ENCODE results near the gene BTBD7. TPM values are rescaled to one million over a fixed set of nuclear protein-coding genes. Genes with fewer than 3 reads are reported as not detected.

Gene BTBD7
- polyA plus RNA-seq, 1 experiment: 24.4 TPM

DNA sequence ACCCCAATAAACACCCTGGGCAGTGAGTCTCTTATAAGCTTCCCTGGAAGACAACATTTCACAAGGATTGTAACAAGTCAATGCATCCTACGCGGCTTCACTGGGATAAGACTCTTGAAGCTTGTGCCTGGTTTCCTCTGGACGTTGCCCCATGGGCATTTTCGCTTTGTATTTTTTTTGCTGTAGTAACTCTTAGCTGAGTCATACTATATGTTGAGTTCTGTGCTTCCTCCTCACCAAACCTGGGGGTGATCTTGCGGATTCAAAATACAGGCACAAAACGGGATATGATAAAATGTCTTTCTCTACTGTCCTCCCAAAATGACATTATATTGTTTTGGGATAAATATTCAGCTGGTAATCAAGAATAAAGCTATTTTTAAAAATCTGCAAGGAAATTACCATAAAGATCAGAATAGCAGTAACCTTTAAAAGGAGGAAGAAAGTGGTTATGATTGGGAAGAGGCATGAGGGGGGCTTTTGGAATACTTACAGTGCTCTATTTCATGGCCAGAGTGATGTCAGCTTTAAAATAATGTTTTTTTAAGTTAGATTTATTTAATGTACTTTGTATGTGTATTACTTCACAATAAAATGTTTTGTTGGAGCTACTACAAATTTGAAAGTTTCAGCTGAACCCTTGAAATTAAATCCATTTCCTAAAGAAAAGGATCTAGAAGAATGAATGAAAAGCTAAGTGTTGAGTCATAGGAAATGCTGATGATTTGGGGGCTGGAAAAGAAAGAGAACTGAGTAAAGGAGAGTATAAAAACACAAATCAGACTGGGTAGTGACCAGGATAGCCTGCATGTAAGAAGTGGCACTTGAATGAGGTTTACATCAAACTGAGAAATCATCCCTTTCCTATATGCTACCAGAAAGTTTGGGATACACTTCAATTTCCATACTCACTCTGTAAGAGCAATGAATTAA lies 14.7 kb downstream of the BTBD7 start:
- no peaks in the 10 kb centered on the region for H3K27me3 ChIP-seq (ENCODE audit: control insufficient read depth, insufficient read depth, low read length)
- no peak overlapping the region for H3K4me3 ChIP-seq (ENCODE audit: low read depth, low read length)
- peak overlapping the region; percentile 25 for H3K27ac ChIP-seq (ENCODE audit: low read depth, low read length)
- DNase-seq (ENCODE audit: low read depth, low spot score): no peak
- ChIA-PET CTCF (interaction anchor here (1.2 kb wide), 1 partner anchor 205 kb away, joined by 3 read pairs; no protein-coding TSS in a partner anchor), POLR2A (no interaction called here)
- H3K9me3 ChIP-seq (ENCODE audit: control insufficient read depth, insufficient read depth, low read length): no peaks in the 10 kb centered on the region
- TF ChIP-seq CTCF (IDR thresholded peaks at IDR 0.05; ENCODE audit: low read depth, low read length): no peak

DNA sequence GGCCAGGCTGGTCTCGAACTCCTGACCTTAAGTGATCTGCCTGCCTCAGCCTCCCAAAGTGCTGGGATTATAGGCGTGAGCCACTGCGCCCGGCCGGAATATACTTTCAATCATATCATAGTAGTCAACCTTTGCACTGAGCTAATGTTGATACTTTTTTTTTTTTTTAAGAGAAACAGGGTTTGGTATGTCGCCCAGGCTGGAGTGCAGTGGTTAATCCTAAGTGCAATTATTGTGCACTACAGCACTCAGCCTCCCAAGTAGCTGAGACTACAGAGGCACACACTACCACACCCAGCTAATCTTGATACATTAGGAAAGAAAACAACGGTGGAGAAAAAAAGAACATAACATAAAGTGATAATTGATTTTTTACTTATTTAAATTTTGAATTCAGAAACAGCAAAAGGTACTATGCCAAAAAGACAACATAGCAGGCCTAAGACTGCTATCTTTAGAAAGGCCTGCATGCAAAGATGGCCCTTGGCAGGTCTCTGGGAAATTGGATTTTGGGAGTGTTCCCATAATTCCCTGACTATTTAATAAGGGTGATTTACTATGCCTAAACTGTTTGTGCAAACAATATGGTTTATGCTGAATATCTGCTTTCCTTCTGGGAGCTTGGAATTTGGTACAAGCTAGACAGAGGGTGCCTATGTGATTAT lies 15.5 kb downstream of the BTBD7 start:
- no peak for TF ChIP-seq CTCF (IDR thresholded peaks at IDR 0.05; ENCODE audit: low read depth, low read length)
- H3K27ac ChIP-seq (ENCODE audit: low read depth, low read length): peak overlapping the region; percentile 25
- no peak overlapping the region for H3K4me3 ChIP-seq (ENCODE audit: low read depth, low read length)
- H3K9me3 ChIP-seq (ENCODE audit: control insufficient read depth, insufficient read depth, low read length): no peaks in the 10 kb centered on the region
- H3K27me3 ChIP-seq (ENCODE audit: control insufficient read depth, insufficient read depth, low read length): no peaks in the 10 kb centered on the region
- POLR2A ChIA-PET: no interaction called here
- CTCF ChIA-PET: interaction anchor here (1.2 kb wide), 1 partner anchor 204 kb away, joined by 3 read pairs; no protein-coding TSS in a partner anchor
- no peak for DNase-seq (ENCODE audit: low read depth, low spot score)

- POLR2A ChIA-PET: no interaction called here
- no peak for TF ChIP-seq CTCF (IDR thresholded peaks at IDR 0.05; ENCODE audit: low read depth, low read length)
- no peak overlapping the region for H3K27ac ChIP-seq (ENCODE audit: low read depth, low read length)
- no peaks in the 10 kb centered on the region for H3K27me3 ChIP-seq (ENCODE audit: control insufficient read depth, insufficient read depth, low read length)
- H3K9me3 ChIP-seq (ENCODE audit: control insufficient read depth, insufficient read depth, low read length): no peaks in the 10 kb centered on the region
- no peak for DNase-seq (ENCODE audit: low read depth, low spot score)
- CTCF ChIA-PET: no interaction called here
- no peak overlapping the region for H3K4me3 ChIP-seq (ENCODE audit: low read depth, low read length)
These were observed 16.1 kb downstream of the BTBD7 start for GRCh38 chr14:93316716-93317115.

DNA sequence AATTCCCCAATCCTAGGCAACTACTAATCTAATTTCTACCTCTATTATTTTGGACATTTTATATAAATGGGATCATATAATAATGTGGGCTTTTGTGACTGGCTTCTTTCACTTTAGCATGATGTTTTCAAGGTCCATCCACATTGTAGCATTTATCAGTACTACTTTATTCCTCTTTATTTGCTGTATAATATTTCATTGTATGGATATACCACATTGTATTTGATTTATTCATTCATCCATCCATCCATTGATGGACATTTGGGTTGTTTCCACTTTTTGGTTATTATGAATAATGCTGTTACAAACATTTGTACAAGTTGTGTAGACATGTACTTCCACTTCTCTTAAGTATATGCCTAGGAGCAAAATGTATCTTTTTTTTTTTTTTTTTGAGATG lies 17.3 kb downstream of the BTBD7 start:
- Histone ChIP-seq H3K4me3 (ENCODE audit: low read depth, low read length) (no peak overlapping the region), H3K27me3 (ENCODE audit: control insufficient read depth, insufficient read depth, low read length) (no peaks in the 10 kb centered on the region), H3K27ac (ENCODE audit: low read depth, low read length) (no peak overlapping the region), H3K9me3 (ENCODE audit: control insufficient read depth, insufficient read depth, low read length) (no peaks in the 10 kb centered on the region)
- no peak for TF ChIP-seq CTCF (IDR thresholded peaks at IDR 0.05; ENCODE audit: low read depth, low read length)
- ChIA-PET CTCF (interaction anchor here (0.7 kb wide), 1 partner anchor 11 kb away, joined by 5 read pairs; no protein-coding TSS in a partner anchor), POLR2A (no interaction called here)
- DNase-seq (ENCODE audit: low read depth, low spot score): no peak

GRCh38 chr14:93311082-93311481 lies 21.8 kb downstream of the BTBD7 start:
- Histone ChIP-seq H3K4me3 (ENCODE audit: low read depth, low read length) (no peak overlapping the region), H3K9me3 (ENCODE audit: control insufficient read depth, insufficient read depth, low read length) (no peaks in the 10 kb centered on the region), H3K27me3 (ENCODE audit: control insufficient read depth, insufficient read depth, low read length) (no peaks in the 10 kb centered on the region), H3K27ac (ENCODE audit: low read depth, low read length) (no peak overlapping the region)
- POLR2A ChIA-PET: no interaction called here
- DNase-seq (ENCODE audit: low read depth, low spot score): no peak
- TF ChIP-seq CTCF (IDR thresholded peaks at IDR 0.05; ENCODE audit: low read depth, low read length): no peak
- CTCF ChIA-PET: no interaction called here

Measured in AG04450 (cell line).